ENCODE results near the gene SOD2. TPM values are rescaled to one million over a fixed set of nuclear protein-coding genes. Genes with fewer than 3 reads are reported as not detected.
A peak's percentile ranks its signal among the peaks of the same experiment; 100 is the strongest.

The SOD2 gene
- total and polyA plus RNA-seq, 8 donors = 97.7 to 792 (median 186) TPM

GRCh38 chr6:159701413-159701999 lies 8.5 kb upstream of the SOD2 start:
- Histone ChIP-seq H3K4me1 (peaks cover 0 to 19% (median 8%) of the 10 kb centered on the region in 3 donors), H3K27me3 (no peaks in the 10 kb centered on the region), H3K4me3 (no peak overlapping the region), H3K36me3 (no peaks in the 10 kb centered on the region), H3K27ac (peak overlapping the region in 2 of 4 donors; percentile 75 to 85), H3K9me3 (no peaks in the 10 kb centered on the region)
- DNase-seq (no peak), ATAC-seq (peak; percentile 81 to 90 (median 82)), FAIRE-seq (no peak)
- TF ChIP-seq CTCF (IDR thresholded peaks at IDR 0.05) = no peak
- WGBS, 2 donors = 74 to 84% methylated on average over 7 of the region's 7 CpGs
- intact Hi-C loops (cut with DNase I) = no loop called here

GRCh38 chr6:159700970-159701369 lies 7.9 kb upstream of the SOD2 start:
- DNase-seq (no peak), ATAC-seq (peak in 3 of 4 donors; percentile 7 to 35 (median 16)), FAIRE-seq (no peak)
- TF ChIP-seq CTCF (IDR thresholded peaks at IDR 0.05) = no peak
- Histone ChIP-seq H3K27me3 (no peaks in the 10 kb centered on the region), H3K9me3 (no peaks in the 10 kb centered on the region), H3K4me1 (peaks cover 0 to 19% (median 8%) of the 10 kb centered on the region in 3 donors), H3K27ac (peak overlapping the region in 2 of 4 donors; percentile 75 to 85), H3K36me3 (no peaks in the 10 kb centered on the region), H3K4me3 (no peak overlapping the region)
- intact Hi-C loops (cut with DNase I) = no loop called here
- WGBS, 2 donors = 60 to 100% methylated on average over 1 of the region's 1 CpG

- intact Hi-C loops (cut with DNase I) = no loop called here
- no peaks in the 10 kb centered on the region for H3K27me3 ChIP-seq
- 98 to 100% methylated on average over 2 of the region's 2 CpGs for WGBS, 2 donors
- H3K4me1 ChIP-seq = peaks cover 7 to 16% (median 9%) of the 10 kb centered on the region in 3 donors
- TF ChIP-seq CTCF (IDR thresholded peaks at IDR 0.05) = no peak
- no peak for ATAC-seq
- FAIRE-seq = no peak
- no peaks in the 10 kb centered on the region for H3K36me3 ChIP-seq
- peak overlapping the region in 2 of 4 donors; percentile 93 to 98 for H3K27ac ChIP-seq
- H3K4me3 ChIP-seq = no peak overlapping the region
- H3K9me3 ChIP-seq = no peaks in the 10 kb centered on the region
- DNase-seq = no peak
Observed at GRCh38 chr6:159695984-159696383, 2.9 kb upstream of the SOD2 start.

GRCh38 chr6:159693894-159694545 lies 979 bp upstream of the SOD2 start:
- peak; percentile 29 to 62 (median 44) for ATAC-seq
- peak in 3 of 6 donors; percentile 59 to 75 (median 62) for DNase-seq
- no peaks in the 10 kb centered on the region for H3K36me3 ChIP-seq
- H3K27me3 ChIP-seq = no peaks in the 10 kb centered on the region
- no peak for FAIRE-seq
- intact Hi-C loops (cut with DNase I) = loop anchor here in 1 of 3 donors (2.0 kb wide), 1 partner anchor 33 kb away; the partner anchor contains the start of gene WTAP
- H3K4me1 ChIP-seq = peaks cover 9 to 24% (median 18%) of the 10 kb centered on the region in 3 donors
- no peaks in the 10 kb centered on the region for H3K9me3 ChIP-seq
- TF ChIP-seq CTCF (IDR thresholded peaks at IDR 0.05) = no peak
- H3K4me3 ChIP-seq = peak overlapping the region; percentile 76 to 96 (median 88)
- WGBS, 2 donors = 3 to 5% methylated on average over 14 of the region's 14 CpGs
- H3K27ac ChIP-seq = peak overlapping the region; percentile 88 to 98 (median 95)
